MCF 10A (cell line): ENCODE data around the gene SMIM36. TPM values are rescaled to one million over a fixed set of nuclear protein-coding genes. Genes with fewer than 3 reads are reported as not detected.
"Not testable (repeated sequence)": the region's sequence is repeated elsewhere in the genome, so short reads cannot be mapped to it uniquely, and the experiment has no call there.

Source experiments
- BruUV-seq: library from RNA; stranded (reverse); fragments of 400-500 nt; replicated peaks from 2 replicates; lab custom pipeline; 2021; lab: Mats Ljungman, UMichigan
- CTCF ChIA-PET: fragments of 300-600 bp; sonication (Branson Sonifier 250); formaldehyde crosslinking; extraction: SDS; loops from one replicate; lab custom pipeline; 2021; ENCODE audit warnings: antibody characterized with exemption, inconsistent platforms; lab: Yijun Ruan, JAX
- POLR2A ChIA-PET: fragments of 300-600, 350-650 bp; sonication (Branson Sonifier 250); formaldehyde crosslinking; extraction: SDS; loops from one replicate; lab custom pipeline; 2020; ENCODE audit warnings: antibody characterized with exemption, inconsistent platforms; lab: Yijun Ruan, JAX
- DNase-seq: peaks from one replicate; pipeline ENCODE4 v3.0.0-alpha.2; 2018; ENCODE audit not compliant: unreplicated experiment
- H3K27ac Mint-ChIP-seq: one replicate; pipeline ENCODE4 v1.8.0; 2022; ENCODE audit warnings: mild to moderate bottlenecking, low read depth, mixed read lengths; ENCODE audit not compliant: unreplicated experiment
- H3K27me3 Mint-ChIP-seq: one replicate; pipeline ENCODE4 v1.8.0; 2022; ENCODE audit warnings: mixed read lengths; ENCODE audit not compliant: insufficient read depth, unreplicated experiment
- H3K36me3 Mint-ChIP-seq: one replicate; pipeline ENCODE4 v1.8.0; 2022; ENCODE audit warnings: mild to moderate bottlenecking, moderate library complexity, mixed read lengths; ENCODE audit not compliant: insufficient read depth, unreplicated experiment
- H3K4me1 Mint-ChIP-seq: one replicate; pipeline ENCODE4 v1.8.0; 2022; ENCODE audit warnings: mixed read lengths; ENCODE audit not compliant: insufficient read depth, unreplicated experiment
- H3K4me3 Mint-ChIP-seq: one replicate; pipeline ENCODE4 v1.8.0; 2022; ENCODE audit warnings: mild to moderate bottlenecking, moderate library complexity, mixed read lengths; ENCODE audit not compliant: unreplicated experiment
- H3K9me3 Mint-ChIP-seq: one replicate; pipeline ENCODE4 v1.8.0; 2022; ENCODE audit warnings: mixed read lengths; ENCODE audit not compliant: unreplicated experiment
- CTCF ChIP-seq: fragments of 200-600 bp; IDR thresholded peaks from one replicate; pipeline ENCODE4 v1.8.0; 2022; ENCODE audit warnings: antibody characterized with exemption, mild to moderate bottlenecking; ENCODE audit not compliant: unreplicated experiment
- intact Hi-C: fragments of 100-400 bp; cut with micrococcal nuclease; formaldehyde crosslinking; loops from 2 replicates; pipeline ENCODE4 v1.14.1; 2022
- total RNA-seq: library from RNA; stranded (reverse); gene quantifications from 2 replicates; pipeline ENCODE4 v1.2.3, GENCODE V29; 2022

The SMIM36 gene
- total RNA-seq, 1 experiment from 2014 or later = not detected

- no peak for DNase-seq
- H3K27me3 Mint-ChIP-seq = no peaks in the 10 kb centered on the region
- no peaks in the 10 kb centered on the region for H3K36me3 Mint-ChIP-seq
- ChIA-PET POLR2A (no interaction called here), CTCF (no interaction called here)
- intact Hi-C loops = no loop called here
- no peak overlapping the region for H3K4me3 Mint-ChIP-seq
- no peak overlapping the region for H3K27ac Mint-ChIP-seq
- H3K9me3 Mint-ChIP-seq = no peaks in the 10 kb centered on the region
- peaks cover 17% of the 10 kb centered on the region for H3K4me1 Mint-ChIP-seq
- TF ChIP-seq CTCF = no peak
- no TSS peak for BruUV-seq
Observed at GRCh38 chr17:55448681-55449080, 62.6 kb downstream of the SMIM36 start.

GRCh38 chr17:55446581-55447205 is 64.6 kb downstream of the SMIM36 start:
- CTCF ChIA-PET = interaction anchor here (0.6 to 1.0 kb wide), 2 partner anchors 88 to 91 kb away, joined by 3 to 5 read pairs; no protein-coding TSS in a partner anchor
- POLR2A ChIA-PET = interaction anchor here (0.9 to 1.1 kb wide), 2 partner anchors 14 to 69 kb away, joined by 3 read pairs; no protein-coding TSS in a partner anchor
- no peaks in the 10 kb centered on the region for H3K9me3 Mint-ChIP-seq
- intact Hi-C loops = no loop called here
- H3K4me1 Mint-ChIP-seq = peaks cover 6% of the 10 kb centered on the region
- BruUV-seq = no TSS peak
- H3K27me3 Mint-ChIP-seq = no peaks in the 10 kb centered on the region
- no peak overlapping the region for H3K27ac Mint-ChIP-seq
- H3K36me3 Mint-ChIP-seq = no peaks in the 10 kb centered on the region
- TF ChIP-seq CTCF = no peak
- no peak overlapping the region for H3K4me3 Mint-ChIP-seq
- no peak for DNase-seq

- H3K9me3 Mint-ChIP-seq, H3K27me3 Mint-ChIP-seq, H3K4me3 Mint-ChIP-seq, DNase-seq, H3K36me3 Mint-ChIP-seq, H3K4me1 Mint-ChIP-seq, BruUV-seq, CTCF ChIA-PET, H3K27ac Mint-ChIP-seq, intact Hi-C loops: not testable (repeated sequence)
- POLR2A ChIA-PET = interaction anchor here (0.7 to 1.1 kb wide), 3 partner anchors 9 to 70 kb away, joined by 3 read pairs; no protein-coding TSS in a partner anchor
Observed at GRCh38 chr17:55446004-55446403, 65.2 kb downstream of the SMIM36 start.

DNA sequence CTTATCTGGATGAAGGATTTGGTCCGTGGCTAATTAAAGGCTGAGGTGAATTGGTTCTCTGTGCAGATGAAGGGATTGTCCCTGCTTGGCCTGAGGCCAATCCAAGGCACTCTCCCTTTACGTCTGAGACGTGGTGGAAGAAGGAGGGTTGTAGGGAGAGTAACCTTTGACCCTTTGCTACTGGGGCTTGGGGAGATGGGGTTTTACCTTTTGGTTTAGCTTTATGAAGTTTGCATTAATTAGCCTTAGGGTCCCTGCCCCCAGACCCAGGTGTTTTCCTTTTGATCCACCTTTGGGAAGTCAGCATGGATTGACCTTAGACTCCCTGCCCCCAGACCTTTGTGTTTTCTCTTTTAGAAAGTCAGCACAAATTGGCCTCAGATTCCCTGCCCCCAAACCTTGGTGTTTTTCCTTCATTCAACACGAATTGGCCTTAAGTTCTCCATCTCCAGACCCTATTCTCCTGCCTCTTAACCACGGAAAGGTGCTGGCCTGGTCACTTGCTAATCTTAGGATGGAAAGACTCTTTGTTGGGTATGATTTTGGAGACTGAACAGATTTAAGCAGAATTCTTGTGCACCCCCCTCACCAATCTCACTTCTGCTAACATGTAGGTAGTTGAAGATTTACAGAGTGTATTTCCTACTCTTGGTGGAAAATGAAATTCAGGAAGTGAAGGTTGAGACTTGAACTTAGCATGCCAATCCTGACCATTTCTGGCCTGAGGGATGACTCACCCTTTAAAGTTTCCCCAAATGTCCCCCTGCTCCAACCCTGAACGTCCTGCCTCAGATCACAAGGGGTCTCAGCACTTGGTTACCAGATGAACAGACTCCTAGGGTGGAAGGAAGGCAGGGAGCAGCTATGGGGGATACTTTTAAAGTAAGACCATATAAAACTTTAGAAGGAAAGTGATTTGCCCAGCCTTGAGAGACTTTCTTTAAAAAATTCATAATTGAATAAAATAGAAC is 66.5 kb downstream of the SMIM36 start:
- H3K9me3 Mint-ChIP-seq = no peaks in the 10 kb centered on the region
- ChIA-PET POLR2A (interaction anchor here (0.9 kb wide), 1 partner anchor 39 kb away, joined by 3 read pairs; no protein-coding TSS in a partner anchor), CTCF (interaction anchor here (0.5 to 0.6 kb wide), 2 partner anchors 11 to 22 kb away, joined by 3 to 4 read pairs; no protein-coding TSS in a partner anchor)
- no TSS peak for BruUV-seq
- H3K36me3 Mint-ChIP-seq = no peaks in the 10 kb centered on the region
- intact Hi-C loops = no loop called here
- no peak overlapping the region for H3K4me3 Mint-ChIP-seq
- no peaks in the 10 kb centered on the region for H3K4me1 Mint-ChIP-seq
- no peak for DNase-seq
- H3K27ac Mint-ChIP-seq = no peak overlapping the region
- TF ChIP-seq CTCF = no peak
- H3K27me3 Mint-ChIP-seq = no peaks in the 10 kb centered on the region
